Lung (tissue), 12 donors: Measurements from ENCODE around the gene CSNK1G2. TPM values are rescaled to one million over a fixed set of nuclear protein-coding genes. Genes with fewer than 3 reads are reported as not detected.

Experiments
- ATAC-seq: fragments of 200-7000 bp; cut with Tn5 transposase; one replicate; pipeline ENCODE4 v1.9.1; 2020; ENCODE audit warnings: moderate number of reproducible peaks; ENCODE audit not compliant: insufficient read depth, low FRiP score
- DNase-seq, 3 donors: peaks; one replicate each; pipeline ENCODE4 v3.0.0-alpha.2; 2013 to 2017
- H3K27ac ChIP-seq, 2 donors: one replicate each; pipeline ENCODE4 v1.5.1; 2013; ENCODE audit warnings: mild to moderate bottlenecking in 2 of 2, moderate library complexity in 2 of 2, control low read depth in 1 of 2, inconsistent platforms in 1 of 2, low read depth in 1 of 2, low read length in 1 of 2
- H3K27me3 ChIP-seq, 3 donors: one replicate each; pipeline ENCODE4 v1.5.1; 2013; ENCODE audit warnings: low read length in 2 of 3; ENCODE audit not compliant: control insufficient read depth in 3 of 3, insufficient read depth in 3 of 3
- H3K36me3 ChIP-seq, 4 donors: one replicate each; pipeline ENCODE4 v1.5.1; 2013; ENCODE audit warnings: low read length in 4 of 4, mild to moderate bottlenecking in 1 of 4, moderate library complexity in 1 of 4; ENCODE audit not compliant: control insufficient read depth in 4 of 4, insufficient read depth in 4 of 4
- H3K4me1 ChIP-seq, 5 donors: one replicate each; pipeline ENCODE4 v1.5.1; 2013; ENCODE audit warnings: low read length in 5 of 5, mild to moderate bottlenecking in 2 of 5, moderate library complexity in 1 of 5; ENCODE audit not compliant: control insufficient read depth in 5 of 5, insufficient read depth in 5 of 5
- H3K4me3 ChIP-seq: one replicate; pipeline ENCODE4 v1.5.1; 2013; ENCODE audit warnings: mild to moderate bottlenecking, control low read depth, moderate library complexity
- H3K9ac ChIP-seq, 2 donors: one replicate each; pipeline ENCODE4 v1.5.1; 2013; ENCODE audit warnings: low read length in 2 of 2, control low read depth in 1 of 2; ENCODE audit not compliant: insufficient read depth in 1 of 2
- H3K9me3 ChIP-seq, 4 donors: one replicate each; pipeline ENCODE4 v1.5.1; 2013; ENCODE audit warnings: low read length in 3 of 4, mild to moderate bottlenecking in 1 of 4, moderate library complexity in 1 of 4; ENCODE audit not compliant: control insufficient read depth in 4 of 4, insufficient read depth in 3 of 4
- CTCF ChIP-seq: IDR thresholded peaks from 2 replicates; pipeline ENCODE4 v1.5.1; 2012; ENCODE audit warnings: mild to moderate bottlenecking; ENCODE audit errors: control extremely low read depth, extremely low read depth
- WGBS, 2 donors: extraction: QIAGEN DNeasy Blood & Tissue Kit; methylation state at CpG; one replicate each; pipeline ENCODE4 v1.1.7; 2013; 5-methylcytosine and 5-hydroxymethylcytosine counted together
- polyA plus RNA-seq, 2 donors: library from polyadenylated mRNA; stranded (reverse); fragments of 200-250 nt; gene quantifications; one replicate each; pipeline ENCODE4 v1.2.1, GENCODE V29; 2013
- total RNA-seq, 2 donors: library from RNA; depleted of rRNA in 1 of 2; stranded (reverse); fragments of >200 nt in 1 of 2; gene quantifications; one replicate each; pipeline ENCODE4 v1.2.1, GENCODE V29; 2014 to 2021
- donor health status: control.
- donor health status: control.
- donor health status: Bipolar disorder and iron deficiency.
- donor health status: healthy.
- donor health status: DM: yes; HTN: yes; CAD: no.

Gene CSNK1G2
- total and polyA plus RNA-seq, 4 donors: 50.0 to 80.2 (median 70.8) TPM

- H3K27me3 ChIP-seq: no peaks in the 10 kb centered on the region
- TF ChIP-seq CTCF: no peak
- H3K27ac ChIP-seq: no peak overlapping the region
- ATAC-seq (no peak), DNase-seq (no peak)
- no peaks in the 10 kb centered on the region for H3K9me3 ChIP-seq
- no peak overlapping the region for H3K9ac ChIP-seq
- WGBS, 2 donors: 94 to 95% methylated on average over 32 of the region's 32 CpGs
- H3K36me3 ChIP-seq: peaks cover 0 to 7% (median 4%) of the 10 kb centered on the region in 4 donors
- H3K4me1 ChIP-seq: peaks cover 0 to 2% (median 0%) of the 10 kb centered on the region in 5 donors
- no peak overlapping the region for H3K4me3 ChIP-seq
Observed at GRCh38 chr19:1959928-1960589, 19.1 kb downstream of the CSNK1G2 start.

GRCh38 chr19:1961000-1961883, 20.3 kb downstream of the CSNK1G2 start:
- no peak for TF ChIP-seq CTCF
- Histone ChIP-seq H3K4me1 (peaks cover 0 to 2% (median 0%) of the 10 kb centered on the region in 5 donors), H3K9me3 (no peaks in the 10 kb centered on the region), H3K9ac (no peak overlapping the region), H3K27me3 (no peaks in the 10 kb centered on the region), H3K27ac (no peak overlapping the region), H3K4me3 (no peak overlapping the region), H3K36me3 (peaks cover 0 to 6% (median 3%) of the 10 kb centered on the region in 4 donors)
- ATAC-seq (no peak), DNase-seq (no peak)
- 88 to 92% methylated on average over 42 of the region's 42 CpGs for WGBS, 2 donors

- Histone ChIP-seq H3K27me3 (no peaks in the 10 kb centered on the region), H3K36me3 (peaks cover 0 to 6% (median 3%) of the 10 kb centered on the region in 4 donors), H3K4me3 (no peak overlapping the region), H3K4me1 (peaks cover 0 to 2% (median 0%) of the 10 kb centered on the region in 5 donors), H3K9ac (no peak overlapping the region), H3K9me3 (no peaks in the 10 kb centered on the region), H3K27ac (no peak overlapping the region)
- WGBS, 2 donors: 94 to 96% methylated on average over 23 of the region's 23 CpGs
- ATAC-seq (no peak), DNase-seq (no peak)
- TF ChIP-seq CTCF: no peak
Observed at GRCh38 chr19:1962674-1963073, 21.7 kb downstream of the CSNK1G2 start.
